HG02763 (cell line): ENCODE data around the gene TRPM3.

ENCODE experiments used
- ATAC-seq: cut with Tn5 transposase; IDR thresholded peaks from one replicate; pipeline ENCODE4 v1.9.1; 2021; ENCODE audit warnings: mild to moderate bottlenecking, moderate library complexity; ENCODE audit not compliant: unreplicated experiment

TRPM3 gene

DNA sequence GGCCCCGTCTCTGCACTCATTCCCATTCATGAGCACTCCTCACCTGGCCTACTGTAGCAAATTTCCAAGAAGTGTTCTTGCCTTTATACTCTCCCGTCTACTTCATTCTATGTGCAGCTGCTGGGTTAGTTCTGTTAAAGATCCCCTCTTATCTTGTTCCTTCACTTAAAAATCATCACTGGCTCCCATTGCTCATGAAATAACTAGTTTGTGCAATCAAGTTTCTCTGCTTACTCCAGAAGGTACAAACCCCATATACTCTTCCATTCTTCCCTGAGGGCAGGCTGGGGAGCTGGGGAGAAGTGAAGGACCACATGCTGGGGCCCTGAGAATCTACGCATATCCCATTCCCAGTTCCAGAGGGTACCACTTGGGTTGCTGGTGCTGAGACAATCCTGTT lies 622.6 kb downstream of the TRPM3 start:
- no peak for ATAC-seq

DNA sequence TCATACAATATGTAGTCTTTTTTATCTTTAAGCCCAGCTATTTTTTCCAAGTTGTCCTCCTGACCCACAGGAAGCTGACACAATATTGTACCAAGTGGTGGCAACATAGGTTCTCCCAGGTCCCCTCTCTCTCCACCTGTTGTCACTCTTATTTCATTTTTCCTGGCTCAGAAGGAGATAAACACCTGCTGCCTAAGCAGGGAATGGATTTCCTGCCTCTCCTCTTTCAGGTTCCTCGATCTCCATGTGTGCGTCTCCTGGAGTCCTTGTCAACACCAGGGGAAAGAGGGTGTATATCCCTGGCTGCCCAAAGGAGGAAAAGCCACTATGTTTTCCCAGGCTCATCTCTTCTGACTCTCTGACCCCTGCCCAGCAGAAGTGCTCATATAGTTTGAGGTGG lies 625.2 kb downstream of the TRPM3 start:
- no peak for ATAC-seq

DNA sequence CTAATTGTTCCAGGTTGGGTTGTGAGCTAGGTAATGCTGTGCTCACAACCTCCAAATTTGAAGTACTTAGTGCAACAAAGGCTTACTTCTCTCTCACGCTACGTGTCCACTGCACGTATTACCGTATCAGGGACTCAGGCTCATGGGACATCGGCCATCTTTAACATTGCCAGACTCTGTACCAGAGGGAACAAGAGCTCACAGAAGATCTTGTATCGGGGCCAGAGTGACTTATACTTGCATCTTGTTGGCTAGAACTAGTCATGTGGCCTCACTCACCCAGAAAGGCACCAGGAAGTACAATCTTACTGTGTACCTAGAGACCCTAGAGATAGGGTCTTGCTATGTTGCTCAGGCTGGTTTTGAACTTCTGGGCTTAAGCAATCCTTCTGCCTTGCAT lies 625.9 kb downstream of the TRPM3 start:
- ATAC-seq = no peak

DNA sequence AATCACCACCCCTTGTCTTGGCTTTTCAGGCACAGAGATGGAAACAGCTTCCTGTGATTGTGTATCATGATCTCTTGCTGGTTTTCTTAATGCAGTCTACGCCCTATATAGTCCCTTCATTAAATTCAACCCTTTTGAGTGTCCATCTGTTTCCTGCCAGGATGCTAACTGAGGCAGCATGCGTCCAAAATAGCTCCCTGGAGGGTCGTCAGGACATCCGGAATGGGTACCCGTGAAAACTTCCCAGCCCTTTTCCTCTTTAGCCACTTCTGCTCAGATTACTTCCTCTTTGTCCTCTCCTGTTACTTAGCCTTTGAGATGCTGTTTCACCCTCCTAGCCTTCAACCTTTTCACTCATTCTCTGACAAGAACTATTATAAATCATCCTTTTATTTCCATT lies 627.2 kb downstream of the TRPM3 start:
- ATAC-seq = no peak

DNA sequence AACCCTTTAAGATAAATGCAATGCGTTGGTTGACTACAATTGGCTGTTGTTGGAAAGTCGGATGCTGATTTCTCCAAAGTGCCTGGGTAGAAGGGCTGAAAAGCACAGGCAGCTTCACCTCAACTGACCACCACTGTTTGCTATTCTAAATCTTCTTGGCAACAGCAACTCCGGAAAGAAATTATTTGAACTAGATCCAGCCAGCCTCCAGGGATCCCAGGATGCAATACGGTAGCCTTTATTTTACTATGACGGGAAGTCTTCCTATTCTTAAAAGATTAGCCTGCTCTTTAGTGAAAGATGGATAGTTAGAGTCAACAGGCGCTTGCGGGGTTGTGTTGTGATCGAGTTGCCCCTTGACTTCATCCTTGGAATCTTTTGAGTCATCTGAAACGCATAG lies 628.4 kb downstream of the TRPM3 start:
- no peak for ATAC-seq

DNA sequence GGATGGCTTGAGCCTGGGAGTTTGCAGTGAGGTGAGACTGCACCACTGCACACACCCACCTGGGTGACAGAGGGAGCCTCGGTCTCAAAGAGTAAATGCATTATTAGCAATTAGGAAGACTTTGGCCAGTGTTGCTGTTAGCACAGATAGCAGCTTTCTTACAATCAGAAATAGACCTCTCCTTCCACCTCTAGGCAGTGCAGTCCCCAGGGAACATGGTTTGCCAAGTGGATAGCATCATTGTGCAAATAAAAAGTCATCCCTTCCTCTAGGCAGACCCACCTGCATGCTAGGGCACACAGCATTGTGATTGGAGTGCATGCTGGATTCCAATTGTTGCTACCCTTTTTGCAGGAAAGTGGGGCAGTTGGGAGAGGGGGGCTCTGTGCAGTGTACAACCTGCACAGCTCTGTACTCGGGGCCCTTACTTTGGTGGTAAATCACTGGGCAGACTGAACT lies 629.1 kb downstream of the TRPM3 start:
- ATAC-seq = no peak

DNA sequence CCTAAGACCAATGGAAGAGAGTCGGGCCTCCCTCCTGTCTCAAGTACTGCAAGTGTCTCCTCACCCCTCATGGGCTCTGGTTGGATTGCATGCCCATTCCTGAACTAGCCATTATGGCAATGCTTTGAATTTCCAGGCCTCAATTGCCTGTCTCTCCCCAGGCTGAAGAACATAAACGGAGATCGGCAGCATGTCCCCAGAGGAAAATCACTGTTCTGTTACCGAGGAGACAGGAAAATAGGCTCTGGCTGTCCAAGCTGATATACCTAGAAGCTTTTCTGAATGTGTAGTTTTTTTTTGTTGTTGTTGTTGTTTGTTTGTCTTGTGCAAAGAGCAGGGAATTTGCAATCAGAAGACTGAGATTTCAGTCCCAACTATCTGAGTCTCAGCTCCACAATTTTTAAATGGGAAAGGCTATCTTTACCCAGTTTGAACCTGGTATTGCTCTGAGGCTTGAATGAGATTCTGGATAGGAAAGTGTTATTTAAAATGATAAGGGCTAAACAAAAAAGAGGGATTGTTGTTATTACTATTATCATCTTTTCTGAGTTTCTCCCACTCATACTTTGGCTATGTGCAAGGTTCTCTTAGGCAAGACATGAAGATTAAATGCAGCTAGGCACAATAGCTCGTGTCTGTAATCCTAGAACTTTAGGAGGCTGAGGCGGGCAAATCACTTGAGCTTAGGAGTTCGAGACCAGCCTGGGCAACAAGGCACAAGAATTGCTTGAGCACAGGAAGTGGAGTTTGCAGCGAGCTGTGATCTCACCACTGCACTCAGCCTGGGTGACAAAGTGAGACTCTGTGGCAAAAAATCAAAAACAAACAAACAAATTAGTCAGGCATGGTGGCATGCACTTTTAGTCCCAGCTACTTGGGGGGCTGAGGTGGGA lies 629.7 kb downstream of the TRPM3 start:
- no peak for ATAC-seq

DNA sequence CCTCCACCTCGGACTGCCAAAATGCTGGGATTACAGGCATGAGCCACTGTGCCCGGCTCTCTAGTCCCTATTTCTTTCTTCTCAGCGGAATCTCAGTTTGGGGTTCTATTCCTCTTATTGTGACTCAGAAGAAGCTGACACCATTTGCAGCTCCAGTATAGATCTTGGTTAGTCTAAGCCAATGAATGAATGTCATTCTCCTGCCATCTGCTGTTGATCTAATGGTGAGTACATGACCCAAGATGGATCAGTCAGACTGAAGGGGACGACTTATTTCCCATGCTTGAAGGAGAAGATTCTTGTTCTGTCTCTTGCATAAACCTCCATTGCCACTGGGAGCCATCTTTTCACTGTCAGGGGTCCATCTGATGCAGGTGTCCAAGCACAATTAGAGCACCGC lies 630.9 kb downstream of the TRPM3 start:
- ATAC-seq = no peak

DNA sequence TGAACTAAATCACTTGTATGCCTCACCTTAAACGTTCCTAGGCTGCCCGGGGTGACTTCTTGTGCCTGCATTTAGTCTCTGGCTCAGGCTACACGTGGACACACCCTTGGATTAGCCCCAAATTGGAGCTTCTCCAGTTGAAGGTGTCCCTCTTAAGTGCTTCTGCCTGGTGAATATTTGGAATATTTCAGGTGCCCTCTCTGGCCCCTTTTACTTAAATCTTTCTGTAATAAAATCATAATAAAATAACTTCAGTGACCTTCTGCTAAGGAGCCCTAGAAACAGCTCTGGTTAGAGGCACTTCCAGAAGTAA lies 632.7 kb downstream of the TRPM3 start:
- ATAC-seq = no peak

DNA sequence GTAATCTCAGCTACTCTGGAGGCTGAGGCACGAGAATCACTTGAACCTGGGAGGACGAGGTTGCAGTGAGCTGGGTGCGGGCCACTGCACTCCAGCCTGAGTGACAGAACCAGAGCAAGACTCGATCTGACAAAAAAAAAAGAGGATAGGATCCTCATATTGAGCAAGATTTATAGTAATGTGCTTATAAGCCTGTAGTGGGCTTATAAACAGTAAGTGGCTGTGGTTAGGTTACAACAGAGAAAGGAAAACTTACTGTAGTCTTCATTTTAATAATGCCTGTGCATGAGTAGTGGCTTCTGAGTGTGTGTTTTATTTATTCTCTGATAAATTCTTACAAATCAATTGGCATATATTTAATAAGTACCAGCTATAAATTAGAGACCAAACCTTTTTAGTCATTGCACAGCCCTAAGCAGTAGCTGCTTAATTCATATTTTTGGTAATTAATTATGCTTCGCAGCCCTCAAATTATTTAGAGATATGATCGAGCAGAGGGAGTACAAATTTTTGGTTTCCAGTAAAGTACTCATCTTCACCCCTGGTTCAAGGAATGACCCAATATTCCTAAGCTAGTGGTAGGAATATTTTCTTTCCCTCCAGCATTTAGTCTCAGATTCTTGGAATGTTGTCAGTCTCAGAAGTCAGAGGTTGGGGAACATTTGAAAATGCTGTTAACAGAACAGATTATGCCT lies 633.2 kb downstream of the TRPM3 start:
- ATAC-seq = no peak

DNA sequence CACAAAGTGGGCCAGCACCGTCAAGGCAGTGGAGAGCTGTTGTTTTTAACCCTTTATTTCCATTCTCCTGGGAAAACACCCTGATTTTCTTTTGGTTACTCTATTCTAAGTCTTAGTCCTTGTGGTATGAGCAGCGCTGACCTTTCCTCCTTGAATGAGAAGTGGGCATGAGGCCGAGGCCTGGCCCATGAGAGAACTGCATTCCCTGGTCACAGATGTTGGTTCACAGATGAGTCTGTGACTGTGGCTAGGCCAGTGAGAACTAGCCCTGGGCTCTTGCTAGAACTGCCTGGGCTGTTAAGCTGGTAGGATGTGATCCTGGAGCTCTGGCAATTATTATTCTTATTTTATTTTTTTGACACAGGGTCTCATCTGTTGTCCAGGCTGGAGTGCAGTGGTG lies 635.3 kb downstream of the TRPM3 start:
- ATAC-seq = no peak

DNA sequence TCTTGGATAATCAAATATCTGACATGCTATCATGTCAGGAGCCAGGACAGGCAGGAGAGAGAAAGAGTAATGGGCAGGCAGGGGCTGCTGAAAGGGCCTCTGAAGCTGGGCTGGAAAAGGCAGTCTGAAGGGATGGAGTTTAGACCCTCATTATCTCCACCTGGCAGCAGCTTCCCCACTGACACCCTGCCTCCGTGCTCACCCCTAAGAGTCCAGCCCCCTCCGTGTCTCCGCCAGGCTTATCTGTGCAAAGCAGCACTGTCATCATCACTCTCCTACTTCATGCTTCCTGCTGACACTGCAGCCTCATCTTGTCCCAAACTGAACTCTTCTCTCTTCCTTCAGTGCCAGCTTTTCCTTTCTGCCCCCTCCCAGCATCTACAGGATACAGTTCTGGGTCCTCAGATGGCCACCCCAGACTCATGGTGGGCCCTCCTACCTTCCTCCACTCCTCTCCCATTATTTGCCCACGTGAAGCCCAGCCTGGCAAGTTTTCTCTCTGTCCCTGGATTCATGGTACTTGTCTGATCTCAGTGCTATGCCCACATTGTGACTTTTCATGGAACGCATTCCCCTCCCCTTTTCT lies 636.1 kb downstream of the TRPM3 start:
- no peak for ATAC-seq

DNA sequence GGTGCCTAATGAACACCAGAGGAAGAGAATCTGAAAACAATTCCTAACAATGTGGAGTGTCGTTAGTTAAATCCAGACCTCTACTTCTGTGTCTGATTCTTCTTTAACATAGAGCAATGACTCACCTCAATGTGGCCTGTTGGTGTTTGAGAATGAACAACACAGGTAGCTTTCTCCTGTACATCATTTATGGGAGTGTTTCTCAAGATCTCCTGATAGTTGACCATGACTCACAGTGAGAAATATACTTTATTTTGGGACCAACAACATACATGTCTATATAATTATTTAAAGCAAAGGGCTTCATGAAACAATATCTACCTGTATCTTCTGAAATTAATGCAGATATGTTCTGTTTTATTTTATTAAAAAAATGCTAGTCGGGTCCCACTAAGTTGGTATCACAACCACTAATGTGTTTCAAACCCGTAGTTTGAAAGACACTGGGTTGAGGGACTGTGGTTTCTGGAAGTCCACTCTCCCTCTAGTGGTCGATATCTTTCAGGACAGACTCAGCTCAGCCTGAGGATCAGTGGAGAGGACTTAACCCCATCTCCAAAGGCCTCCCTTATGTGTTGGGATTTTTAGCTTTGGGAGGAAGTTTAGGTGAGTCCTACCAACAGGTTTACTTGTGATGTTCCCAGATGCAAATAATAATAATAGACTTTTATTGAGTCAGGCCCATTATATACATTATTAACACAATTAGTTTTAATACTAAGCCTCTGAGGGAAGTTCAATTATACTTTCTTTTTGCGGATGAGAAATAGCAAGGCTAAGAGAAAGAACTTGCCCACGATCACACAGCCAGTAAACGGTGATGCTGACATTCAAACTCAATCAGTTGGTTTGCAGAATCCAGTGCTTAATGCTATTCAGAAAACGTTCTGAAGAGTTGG lies 636.9 kb downstream of the TRPM3 start:
- ATAC-seq = peak; percentile 70

DNA sequence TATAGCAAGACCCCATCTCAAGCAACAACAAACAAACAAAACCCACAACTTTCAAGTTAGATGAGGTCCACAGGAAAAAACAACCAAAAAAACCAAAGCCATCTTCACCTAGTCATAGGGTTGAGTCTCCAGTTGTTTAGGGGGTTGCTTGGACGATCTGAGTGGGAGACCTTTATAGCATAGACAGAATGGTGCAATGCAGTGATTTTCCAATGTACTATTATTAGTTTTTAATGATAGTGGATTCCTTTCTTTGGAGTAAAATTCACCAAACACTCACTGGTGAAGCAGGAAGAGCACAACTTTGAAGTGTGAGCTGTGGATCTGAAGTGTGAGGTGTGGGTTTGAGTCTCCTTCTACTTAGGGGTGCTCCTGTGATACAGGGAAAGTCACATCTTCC lies 640.0 kb downstream of the TRPM3 start:
- ATAC-seq = no peak

DNA sequence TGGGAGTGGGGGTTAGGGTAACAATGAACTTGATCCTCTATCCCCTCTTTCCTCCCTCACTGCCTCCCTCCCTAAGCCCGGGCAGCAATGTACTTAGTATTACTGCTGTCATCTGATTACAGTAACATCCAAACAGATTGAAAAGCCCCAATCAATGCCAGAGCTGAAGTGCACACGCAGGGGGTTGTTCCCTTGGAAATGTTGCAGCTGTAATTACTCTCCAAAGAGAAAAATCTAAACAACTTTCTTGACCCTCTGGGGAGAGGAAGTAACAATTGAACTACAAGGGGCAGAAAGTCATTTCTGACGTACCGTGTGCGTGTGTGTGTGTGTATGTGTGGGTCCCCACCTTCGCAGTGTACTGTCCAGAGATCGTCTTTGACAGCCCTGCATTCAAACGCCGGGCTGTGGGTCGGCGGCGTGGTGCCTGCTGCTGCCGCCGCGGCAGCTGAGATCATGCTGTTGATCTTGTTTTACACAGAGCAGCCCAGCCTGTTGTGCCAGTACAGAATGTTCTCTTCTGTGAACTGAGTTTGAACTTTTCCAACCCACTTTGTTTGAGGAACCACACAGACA lies 640.9 kb downstream of the TRPM3 start:
- no peak for ATAC-seq

DNA sequence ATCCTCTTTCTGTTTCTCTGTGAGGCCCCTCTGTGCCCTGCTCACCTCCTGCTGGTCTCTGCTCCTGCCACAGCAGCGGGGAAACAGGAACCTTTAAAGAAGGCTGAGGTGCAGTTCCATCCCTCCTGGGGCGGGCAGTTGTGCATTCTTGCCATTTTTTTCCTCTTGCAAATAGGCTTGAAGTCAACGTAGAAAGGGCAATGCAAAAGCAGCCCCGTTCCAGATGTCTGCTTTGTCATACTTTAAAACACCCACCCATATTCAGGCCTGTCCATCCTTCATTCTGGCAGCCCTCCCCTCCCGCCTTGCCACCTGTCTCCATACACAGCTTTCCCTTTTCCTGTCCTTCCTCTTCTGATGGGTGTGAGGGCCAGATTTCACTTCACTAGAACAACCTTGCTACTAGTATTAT lies 641.5 kb downstream of the TRPM3 start:
- no peak for ATAC-seq
